ENCODE results near the gene FBLN1.
"Not testable (repeated sequence)": the region's sequence is repeated elsewhere in the genome, so short reads cannot be mapped to it uniquely, and the experiment has no call there.

FBLN1 gene

GRCh38 chr22:45502215-45503049, at the start of gene FBLN1:
FBLN1 (plus strand) TSS chr22:45502883; CDS start chr22:45502986, 103 bp downstream.
- no peak for DNase-seq
- in situ Hi-C loops (cut with MboI; ENCODE audit: low pct_unique_long_range_greater_than_20kb, low sequenced_read_pairs), result no loop called here

- in situ Hi-C loops (cut with MboI; ENCODE audit: low pct_unique_long_range_greater_than_20kb, low sequenced_read_pairs), result no loop called here
- DNase-seq, result no peak
Observed at GRCh38 chr22:45453764-45454163, 48.9 kb upstream of the FBLN1 start.

GRCh38 chr22:45454275-45454674, 48.4 kb upstream of the FBLN1 start:
- DNase-seq, result no peak

GRCh38 chr22:45455212-45455611, 47.5 kb upstream of the FBLN1 start:
- in situ Hi-C loops (cut with MboI; ENCODE audit: low pct_unique_long_range_greater_than_20kb, low sequenced_read_pairs), result no loop called here
- no peak for DNase-seq

More at GRCh38 chr22:45454275-45454674, 48.4 kb upstream of the FBLN1 start:
- in situ Hi-C loops (cut with MboI; ENCODE audit: low pct_unique_long_range_greater_than_20kb, low sequenced_read_pairs), result no loop called here

GRCh38 chr22:45455621-45456020, 47.1 kb upstream of the FBLN1 start:
- DNase-seq, result no peak
- in situ Hi-C loops (cut with MboI; ENCODE audit: low pct_unique_long_range_greater_than_20kb, low sequenced_read_pairs), result no loop called here

GRCh38 chr22:45456811-45457210, 45.9 kb upstream of the FBLN1 start:
- in situ Hi-C loops (cut with MboI; ENCODE audit: low pct_unique_long_range_greater_than_20kb, low sequenced_read_pairs), result no loop called here
- DNase-seq, result no peak

GRCh38 chr22:45458532-45458931, 44.2 kb upstream of the FBLN1 start:
- in situ Hi-C loops (cut with MboI; ENCODE audit: low pct_unique_long_range_greater_than_20kb, low sequenced_read_pairs), result no loop called here
- DNase-seq, result no peak

- DNase-seq, result no peak
- in situ Hi-C loops (cut with MboI; ENCODE audit: low pct_unique_long_range_greater_than_20kb, low sequenced_read_pairs), result no loop called here
Observed at GRCh38 chr22:45459235-45459634, 43.4 kb upstream of the FBLN1 start.

GRCh38 chr22:45460288-45461109, 42.2 kb upstream of the FBLN1 start:
- in situ Hi-C loops (cut with MboI; ENCODE audit: low pct_unique_long_range_greater_than_20kb, low sequenced_read_pairs), result no loop called here

GRCh38 chr22:45462034-45462655, 40.5 kb upstream of the FBLN1 start:
- in situ Hi-C loops (cut with MboI; ENCODE audit: low pct_unique_long_range_greater_than_20kb, low sequenced_read_pairs), result no loop called here
- no peak for DNase-seq

More at GRCh38 chr22:45460288-45461109, 42.2 kb upstream of the FBLN1 start:
- DNase-seq, result no peak

- DNase-seq; in situ Hi-C loops (cut with MboI; ENCODE audit: low pct_unique_long_range_greater_than_20kb, low sequenced_read_pairs): not testable (repeated sequence)
Observed at GRCh38 chr22:45463691-45464090, 39.0 kb upstream of the FBLN1 start.

GRCh38 chr22:45465633-45466032, 37.0 kb upstream of the FBLN1 start:
- in situ Hi-C loops (cut with MboI; ENCODE audit: low pct_unique_long_range_greater_than_20kb, low sequenced_read_pairs), result no loop called here
- DNase-seq, result no peak

GRCh38 chr22:45468872-45469271, 33.8 kb upstream of the FBLN1 start:
- DNase-seq, result no peak
- in situ Hi-C loops (cut with MboI; ENCODE audit: low pct_unique_long_range_greater_than_20kb, low sequenced_read_pairs), result no loop called here

- in situ Hi-C loops (cut with MboI; ENCODE audit: low pct_unique_long_range_greater_than_20kb, low sequenced_read_pairs), result no loop called here
- DNase-seq, result peak; percentile 34
Observed at GRCh38 chr22:45469281-45470073, 33.2 kb upstream of the FBLN1 start.

GRCh38 chr22:45470871-45471270, 31.8 kb upstream of the FBLN1 start:
- in situ Hi-C loops (cut with MboI; ENCODE audit: low pct_unique_long_range_greater_than_20kb, low sequenced_read_pairs), result no loop called here
- DNase-seq, result no peak

GRCh38 chr22:45472426-45472825, 30.3 kb upstream of the FBLN1 start:
- in situ Hi-C loops (cut with MboI; ENCODE audit: low pct_unique_long_range_greater_than_20kb, low sequenced_read_pairs), result no loop called here
- DNase-seq, result no peak

- in situ Hi-C loops (cut with MboI; ENCODE audit: low pct_unique_long_range_greater_than_20kb, low sequenced_read_pairs), result no loop called here
- no peak for DNase-seq
Observed at GRCh38 chr22:45473626-45474237, 29.0 kb upstream of the FBLN1 start.

- DNase-seq, result no peak
- in situ Hi-C loops (cut with MboI; ENCODE audit: low pct_unique_long_range_greater_than_20kb, low sequenced_read_pairs), result no loop called here
Observed at GRCh38 chr22:45475063-45475747, 27.5 kb upstream of the FBLN1 start.

Measured in KBM-7 (cell line).